Cortex of kidney (tissue), 1 donor: Measurements from ENCODE around the gene UBAC2.
"Not testable (repeated sequence)": the region's sequence is repeated elsewhere in the genome, so short reads cannot be mapped to it uniquely, and the experiment has no call there.

Experiments used
- DNase-seq: peaks from one replicate; lab custom pipeline; 2025; lab: John Stamatoyannopoulos, UW

The UBAC2 gene

GRCh38 chr13:99379856-99380801, 179.5 kb downstream of the UBAC2 start:
- DNase-seq = no peak

- no peak for DNase-seq
These were observed 180.4 kb downstream of the UBAC2 start for GRCh38 chr13:99380921-99381645.

GRCh38 chr13:99381766-99382165, 181.1 kb downstream of the UBAC2 start:
- DNase-seq = no peak

GRCh38 chr13:99382428-99383133, 181.9 kb downstream of the UBAC2 start:
- DNase-seq = no peak

GRCh38 chr13:99383511-99383921, 182.9 kb downstream of the UBAC2 start:
- no peak for DNase-seq

GRCh38 chr13:99383946-99384345, 183.3 kb downstream of the UBAC2 start:
- DNase-seq = no peak

GRCh38 chr13:99384468-99384867, 183.8 kb downstream of the UBAC2 start:
- DNase-seq = no peak

- DNase-seq = no peak
These were observed 184.5 kb downstream of the UBAC2 start for GRCh38 chr13:99385161-99385560.

- no peak for DNase-seq
These were observed 185.3 kb downstream of the UBAC2 start for GRCh38 chr13:99385940-99386339.

- no peak for DNase-seq
These were observed 185.8 kb downstream of the UBAC2 start for GRCh38 chr13:99386495-99386894.

GRCh38 chr13:99386911-99387788, 186.5 kb downstream of the UBAC2 start:
- DNase-seq = no peak

GRCh38 chr13:99388334-99388923, 187.8 kb downstream of the UBAC2 start:
- no peak for DNase-seq

- not testable (repeated sequence) for DNase-seq
These were observed 188.4 kb downstream of the UBAC2 start for GRCh38 chr13:99389094-99389493.

GRCh38 chr13:99389520-99390304, 189.1 kb downstream of the UBAC2 start:
- DNase-seq = no peak

GRCh38 chr13:99390601-99391000, 189.9 kb downstream of the UBAC2 start:
- DNase-seq = no peak

GRCh38 chr13:99391781-99392469, 191.3 kb downstream of the UBAC2 start:
- no peak for DNase-seq

- no peak for DNase-seq
These were observed 191.9 kb downstream of the UBAC2 start for GRCh38 chr13:99392470-99393135.

- DNase-seq = not testable (repeated sequence)
These were observed 192.7 kb downstream of the UBAC2 start for GRCh38 chr13:99393391-99393790.
